Suprapubic skin (tissue), 4 donors: ENCODE measurements around the gene LILRA5.
"Not testable (repeated sequence)": the region's sequence is repeated elsewhere in the genome, so short reads cannot be mapped to it uniquely, and the experiment has no call there.

Experiments used
- CTCF ChIP-seq, 2 donors: fragments of 200-600 bp in 1 of 2; fragments of 450-650 bp in 1 of 2; sonication (generic) in 1 of 2; IDR thresholded peaks; one replicate each; pipeline ENCODE4 v1.5.1; 2016 to 2019; ENCODE audit warnings: antibody characterized with exemption in 2 of 2, mild to moderate bottlenecking in 1 of 2, moderate library complexity in 1 of 2
- EP300 ChIP-seq: sonication (generic); formaldehyde crosslinking; IDR thresholded peaks from one replicate; pipeline ENCODE4 v1.6.1; 2017; ENCODE audit warnings: antibody characterized with exemption
- POLR2A ChIP-seq, 2 donors: fragments of 450-650 bp; IDR thresholded peaks; one replicate each; pipeline ENCODE4 v1.6.1; 2017; ENCODE audit warnings: antibody characterized with exemption in 2 of 2, mild to moderate bottlenecking in 2 of 2, moderate library complexity in 2 of 2
- POLR2AphosphoS5 ChIP-seq, 3 donors: sonication (generic); formaldehyde crosslinking; IDR thresholded peaks; one replicate each; pipeline ENCODE4 v1.6.1; 2017; ENCODE audit warnings: antibody characterized with exemption in 3 of 3

DNA sequence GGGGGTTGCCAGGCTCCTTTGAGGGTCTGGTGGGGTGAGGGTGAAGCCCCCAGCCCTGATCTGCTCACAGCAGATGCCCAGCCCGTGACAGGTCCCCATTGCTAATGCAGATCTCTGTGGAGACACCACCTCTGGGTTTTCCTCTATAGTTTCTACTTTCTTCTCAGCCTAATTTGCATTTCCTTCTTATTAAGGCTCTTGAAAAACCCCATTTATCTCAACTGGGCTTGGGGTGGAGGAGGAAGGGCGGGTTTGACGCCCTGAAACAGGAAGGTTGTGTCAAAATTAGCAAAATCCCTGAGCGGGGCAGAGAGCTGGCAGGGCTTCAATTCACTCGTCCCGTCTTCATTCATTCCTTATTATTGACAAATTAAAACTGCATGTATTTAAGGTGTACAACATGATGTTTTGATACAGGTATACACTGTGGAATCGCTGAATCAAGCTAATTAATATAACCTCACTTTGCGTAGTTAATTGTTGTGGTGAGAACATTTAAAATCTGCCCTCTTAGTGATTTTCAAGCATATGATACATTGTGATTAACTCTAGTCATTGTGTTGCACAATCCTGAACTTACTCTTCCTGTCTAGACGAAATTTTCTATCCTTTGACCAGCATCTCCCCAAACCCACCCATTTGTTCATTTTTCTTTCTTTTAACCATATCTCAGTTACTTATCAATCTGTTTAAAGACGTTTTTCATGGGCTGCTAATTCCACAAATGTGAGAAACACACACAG lies 48.9 kb upstream of the LILRA5 start:
- TF ChIP-seq EP300; CTCF (IDR thresholded peaks at IDR 0.05); POLR2A (IDR thresholded peaks at IDR 0.05); POLR2AphosphoS5 (IDR thresholded peaks at IDR 0.05): not testable (repeated sequence)
